ENCODE measurements around the gene CCDC187. TPM values are rescaled to one million over a fixed set of nuclear protein-coding genes. Genes with fewer than 3 reads are reported as not detected.

The CCDC187 gene
- polyA plus RNA-seq, 1 donor from 2014 or later: not detected

GRCh38 chr9:136204838-136205706, 98.8 kb downstream of the CCDC187 start, which contains the start of gene LHX3:
LHX3 (minus strand) TSS chr9:136205128; CDS start chr9:136205012, 116 bp downstream.
- peaks cover 62% of the 10 kb centered on the region for H3K27me3 ChIP-seq (ENCODE audit: insufficient read depth, low read depth, low read length)
- H2AFZ ChIP-seq (ENCODE audit: low read depth, low read length): no peak within 1 kb of the TSS
- no peaks in the 10 kb centered on the region for H3K9me2 ChIP-seq (ENCODE audit: insufficient read depth, low read length)

DNA sequence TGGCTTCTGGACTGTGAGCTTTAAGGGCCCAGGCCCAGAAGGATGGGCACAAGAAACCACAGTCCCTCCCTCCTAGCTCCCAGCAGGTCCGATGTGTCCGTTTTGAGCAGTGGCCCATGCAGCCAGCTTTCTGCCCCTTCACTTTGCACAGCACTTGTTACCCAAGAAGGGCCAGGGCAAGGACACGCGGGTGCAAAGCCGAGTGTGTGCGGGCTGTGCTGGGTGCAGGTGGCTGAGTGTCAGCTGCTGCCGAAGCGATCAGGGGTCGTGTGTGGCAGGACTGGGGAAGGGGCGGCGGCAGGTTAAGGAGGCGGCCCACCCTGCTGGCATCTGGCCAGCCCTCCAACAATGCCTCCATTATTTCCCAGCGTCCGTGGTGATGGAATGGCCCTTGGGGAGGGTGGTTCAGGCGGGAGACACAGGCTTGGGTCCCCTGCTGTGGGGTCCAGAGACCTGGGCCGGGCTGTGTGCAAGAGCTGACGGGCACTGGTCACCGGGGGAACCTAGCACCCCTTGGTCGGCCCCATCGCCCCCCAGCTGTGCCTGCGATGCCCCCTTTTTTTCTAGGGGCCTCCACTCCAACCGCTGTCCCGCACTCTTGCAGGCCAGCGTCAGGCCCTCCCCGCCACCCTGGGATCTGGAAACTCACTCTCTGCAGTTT, 99.6 kb downstream of the CCDC187 start:
- no peaks in the 10 kb centered on the region for H3K9me2 ChIP-seq (ENCODE audit: insufficient read depth, low read length)
- no peaks in the 10 kb centered on the region for H3K79me2 ChIP-seq (replicated peaks; ENCODE audit: insufficient read depth, low read length)
- no peaks in the 10 kb centered on the region for H3K36me3 ChIP-seq (ENCODE audit: insufficient read depth, low read length)
- H3K27ac ChIP-seq (ENCODE audit: low read length): no peak overlapping the region
- no peak overlapping the region for H3K4me3 ChIP-seq (ENCODE audit: low read length)
- H3K9ac ChIP-seq (ENCODE audit: low read length): no peak overlapping the region
- H3K27me3 ChIP-seq (ENCODE audit: insufficient read depth, low read depth, low read length): peaks cover 70% of the 10 kb centered on the region
- no peaks in the 10 kb centered on the region for H3K9me3 ChIP-seq (ENCODE audit: low read length)
- no peak overlapping the region for H2AFZ ChIP-seq (ENCODE audit: low read depth, low read length)
- no peak for TF ChIP-seq POLR2AphosphoS5 (IDR thresholded peaks at IDR 0.05)
- peak; percentile 24 for TF ChIP-seq EZH2 (IDR thresholded peaks at IDR 0.05; ENCODE audit: borderline replicate concordance, insufficient read depth, low read length, poor library complexity, severe bottlenecking)
- no peaks in the 10 kb centered on the region for H4K20me1 ChIP-seq (ENCODE audit: insufficient read depth)
- no peaks in the 10 kb centered on the region for H3F3A ChIP-seq (ENCODE audit: insufficient read depth, low read length, poor library complexity, severe bottlenecking)
- no peak overlapping the region for H3K4me2 ChIP-seq (ENCODE audit: low read length)

More at GRCh38 chr9:136204838-136205706, 98.8 kb downstream of the CCDC187 start, which contains the start of gene LHX3:
- no peaks in the 10 kb centered on the region for H3K79me2 ChIP-seq (replicated peaks; ENCODE audit: insufficient read depth, low read length)
- H3K9me3 ChIP-seq (ENCODE audit: low read length): no peaks in the 10 kb centered on the region
- H3F3A ChIP-seq (ENCODE audit: insufficient read depth, low read length, poor library complexity, severe bottlenecking): no peaks in the 10 kb centered on the region
- no peak within 1 kb of the TSS for H3K4me3 ChIP-seq (ENCODE audit: low read length)
- H3K36me3 ChIP-seq (ENCODE audit: insufficient read depth, low read length): no peaks in the 10 kb centered on the region
- H3K4me2 ChIP-seq (ENCODE audit: low read length): no peak within 1 kb of the TSS
- no peaks in the 10 kb centered on the region for H4K20me1 ChIP-seq (ENCODE audit: insufficient read depth)
- H3K9ac ChIP-seq (ENCODE audit: low read length): no peak within 1 kb of the TSS
- H3K27ac ChIP-seq (ENCODE audit: low read length): no peak within 1 kb of the TSS
- no peak for TF ChIP-seq MXI1 (conservative IDR thresholded peaks at IDR 0.05; ENCODE audit: poor library complexity, severe bottlenecking)
- TF ChIP-seq EZH2 (IDR thresholded peaks at IDR 0.05; ENCODE audit: borderline replicate concordance, insufficient read depth, low read length, poor library complexity, severe bottlenecking): peak; percentile 79

DNA sequence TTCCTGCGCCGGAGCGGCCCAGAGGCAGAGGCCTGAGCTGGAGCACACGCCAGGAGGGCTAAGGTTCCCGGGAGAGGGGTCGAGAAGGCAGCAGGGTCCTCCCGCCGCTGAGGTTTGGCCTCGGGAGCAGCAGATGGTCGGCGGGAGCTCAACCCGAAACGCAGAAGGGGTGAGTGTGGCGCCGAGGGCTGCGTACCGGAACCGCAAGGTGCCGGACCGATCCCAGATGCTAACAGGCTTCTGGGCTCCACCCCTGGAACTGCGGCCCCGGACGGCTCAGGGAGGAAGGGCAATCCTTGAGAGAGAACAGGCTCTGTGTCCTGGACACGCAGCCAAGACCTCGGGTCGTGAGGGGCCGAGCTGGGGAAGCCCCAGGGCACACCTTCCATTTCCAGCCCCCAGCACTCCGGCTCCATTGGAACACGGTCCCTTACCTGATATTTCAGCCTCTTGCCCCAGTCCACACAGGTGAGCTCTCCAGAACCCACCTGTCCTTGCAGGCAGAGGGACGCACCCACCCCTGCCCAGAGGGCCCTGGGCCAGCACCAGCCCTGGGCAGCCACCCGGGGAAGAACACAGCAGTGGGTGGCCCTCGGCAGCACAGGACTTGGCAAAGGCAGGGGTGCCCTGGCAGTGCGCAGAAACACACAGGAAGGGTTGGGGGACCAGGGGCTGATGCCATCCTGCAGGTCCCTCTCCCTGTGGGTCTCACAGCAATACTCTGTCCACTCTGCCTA, 100.3 kb downstream of the CCDC187 start:
- Histone ChIP-seq H4K20me1 (ENCODE audit: insufficient read depth) (no peaks in the 10 kb centered on the region), H3K79me2 (replicated peaks; ENCODE audit: insufficient read depth, low read length) (no peaks in the 10 kb centered on the region), H3F3A (ENCODE audit: insufficient read depth, low read length, poor library complexity, severe bottlenecking) (no peaks in the 10 kb centered on the region), H2AFZ (ENCODE audit: low read depth, low read length) (no peak overlapping the region), H3K9me3 (ENCODE audit: low read length) (no peaks in the 10 kb centered on the region), H3K36me3 (ENCODE audit: insufficient read depth, low read length) (no peaks in the 10 kb centered on the region), H3K27me3 (ENCODE audit: insufficient read depth, low read depth, low read length) (peaks cover 75% of the 10 kb centered on the region), H3K4me2 (ENCODE audit: low read length) (no peak overlapping the region), H3K9ac (ENCODE audit: low read length) (no peak overlapping the region), H3K4me3 (ENCODE audit: low read length) (no peak overlapping the region), H3K9me2 (ENCODE audit: insufficient read depth, low read length) (no peaks in the 10 kb centered on the region), H3K27ac (ENCODE audit: low read length) (no peak overlapping the region)
- no peak for TF ChIP-seq POLR2AphosphoS5 (IDR thresholded peaks at IDR 0.05)
- TF ChIP-seq CTCF (IDR thresholded peaks at IDR 0.05; ENCODE audit: poor library complexity, severe bottlenecking): no peak
- no peak for TF ChIP-seq SMC3 (conservative IDR thresholded peaks at IDR 0.05; ENCODE audit: poor library complexity)
- no peak for TF ChIP-seq RAD21 (conservative IDR thresholded peaks at IDR 0.05)
- TF ChIP-seq EZH2 (IDR thresholded peaks at IDR 0.05; ENCODE audit: borderline replicate concordance, insufficient read depth, low read length, poor library complexity, severe bottlenecking): peak; percentile 73
- TF ChIP-seq EP300 (conservative IDR thresholded peaks at IDR 0.05; ENCODE audit: poor library complexity, severe bottlenecking): no peak
- no peak for TF ChIP-seq TAF1 (IDR thresholded peaks at IDR 0.05; ENCODE audit: low read depth)

All from neural cell (in vitro differentiated cells).